OCI-LY1 (cell line): ENCODE measurements around the gene WIPF2.
A peak's percentile ranks its signal among the peaks of the same experiment; 100 is the strongest.

Experiments
- H2AFZ ChIP-seq: fragments of 200-600 bp; sonication (generic), shearing (Covaris generic); 2 replicates; pipeline ENCODE4 v1.6.0; 2014; ENCODE audit warnings: antibody characterized with exemption, mild to moderate bottlenecking, low read length
- H3F3A ChIP-seq: fragments of 200-600 bp; sonication (generic), shearing (Covaris generic); 2 replicates; pipeline ENCODE4 v1.6.0; 2014; ENCODE audit warnings: mild to moderate bottlenecking, antibody characterized with exemption, low read length, moderate library complexity; ENCODE audit not compliant: insufficient read depth
- H3K27ac ChIP-seq: fragments of 200-600 bp; sonication (generic); 2 replicates; pipeline ENCODE4 v1.5.1; 2014; ENCODE audit warnings: low read length, mixed run types, mild to moderate bottlenecking, low read depth; ENCODE audit not compliant: poor library complexity, severe bottlenecking
- H3K27me3 ChIP-seq: fragments of 200-600 bp; sonication (generic); 2 replicates; pipeline ENCODE4 v1.6.0; 2014; ENCODE audit warnings: antibody characterized with exemption, mild to moderate bottlenecking, low read length, moderate library complexity; ENCODE audit not compliant: insufficient read depth
- H3K36me3 ChIP-seq: fragments of 200-600 bp; sonication (generic); 2 replicates; pipeline ENCODE4 v1.6.1; 2014; ENCODE audit warnings: mild to moderate bottlenecking, antibody characterized with exemption, low read length, moderate library complexity, mixed read lengths; ENCODE audit not compliant: insufficient read depth
- H3K4me1 ChIP-seq: fragments of 200-600 bp; sonication (generic); 2 replicates; pipeline ENCODE4 v1.5.1; 2014; ENCODE audit warnings: mild to moderate bottlenecking, low read length, moderate library complexity; ENCODE audit not compliant: insufficient read depth, severe bottlenecking
- H3K4me2 ChIP-seq: fragments of 200-600 bp; sonication (generic), shearing (Covaris generic); 2 replicates; pipeline ENCODE4 v1.6.1; 2014; ENCODE audit warnings: low read length
- H3K4me3 ChIP-seq: fragments of 200-600 bp; sonication (generic); 2 replicates; pipeline ENCODE4 v1.5.1; 2014; ENCODE audit warnings: low read length, low read depth, mild to moderate bottlenecking, mixed read lengths; ENCODE audit not compliant: poor library complexity, severe bottlenecking
- H3K79me2 ChIP-seq: fragments of 200-600 bp; shearing (Covaris generic); 2 replicates; pipeline ENCODE4 v1.6.1; 2016; ENCODE audit warnings: mixed run types, low read length, mixed read lengths; ENCODE audit not compliant: insufficient read depth
- H3K9ac ChIP-seq: fragments of 200-600 bp; sonication (generic), shearing (Covaris generic); 2 replicates; pipeline ENCODE4 v1.6.1; 2014; ENCODE audit warnings: mild to moderate bottlenecking, low read length, mixed read lengths
- H3K9me2 ChIP-seq: fragments of 200-600 bp; sonication (generic), shearing (Covaris generic); 2 replicates; pipeline ENCODE4 v1.6.1; 2014; ENCODE audit warnings: low read depth, mild to moderate bottlenecking, low read length, mixed read lengths
- H3K9me3 ChIP-seq: fragments of 200-600 bp; shearing (Covaris generic); 2 replicates; pipeline ENCODE4 v1.6.1; 2014; ENCODE audit warnings: low read length, mixed read lengths
- H4K20me1 ChIP-seq: fragments of 200-600 bp; sonication (generic), shearing (Covaris generic); 2 replicates; pipeline ENCODE4 v1.6.0; 2016; ENCODE audit warnings: mild to moderate bottlenecking, low read length; ENCODE audit not compliant: insufficient read depth
- CTCF ChIP-seq: fragments of 200-600 bp; sonication (generic), shearing (Covaris generic); IDR thresholded peaks from 2 replicates; pipeline ENCODE4 v1.5.1; 2017; ENCODE audit warnings: mild to moderate bottlenecking, antibody characterized with exemption, low read length, moderate library complexity, mixed read lengths
- EZH2 ChIP-seq: fragments of 200-600 bp; sonication (generic), shearing (Covaris generic); IDR thresholded peaks from 2 replicates; pipeline ENCODE4 v1.8.0; 2017; ENCODE audit warnings: borderline replicate concordance, mixed run types, mild to moderate bottlenecking, antibody characterized with exemption, low read length, moderate library complexity, mixed read lengths

Gene WIPF2

GRCh38 chr17:40178021-40178601 is 41.0 kb upstream of the WIPF2 start:
- Histone ChIP-seq H3F3A (no peaks in the 10 kb centered on the region), H2AFZ (no peak overlapping the region), H3K9ac (no peak overlapping the region; the same call in 1 of the 2 replicates), H4K20me1 (no peaks in the 10 kb centered on the region), H3K36me3 (peaks cover 13% of the 10 kb centered on the region; the same call in 1 of the 2 replicates), H3K27ac (no peak overlapping the region), H3K9me3 (no peaks in the 10 kb centered on the region), H3K27me3 (no peaks in the 10 kb centered on the region; the same call in 1 of the 2 replicates), H3K4me2 (peak overlapping the region; percentile 65; the same call in 1 of the 2 replicates), H3K9me2 (no peaks in the 10 kb centered on the region), H3K79me2 (no peaks in the 10 kb centered on the region), H3K4me3 (peak overlapping the region; percentile 51), H3K4me1 (peaks cover 15% of the 10 kb centered on the region)
- TF ChIP-seq EZH2 (no peak), CTCF (peak; percentile 17)

- Histone ChIP-seq H3K9me2 (no peaks in the 10 kb centered on the region), H3K4me2 (no peak overlapping the region), H3K27me3 (no peaks in the 10 kb centered on the region; the same call in 1 of the 2 replicates), H2AFZ (no peak overlapping the region), H3K4me3 (no peak overlapping the region), H3K36me3 (peaks cover 8% of the 10 kb centered on the region; the same call in 1 of the 2 replicates), H3K27ac (no peak overlapping the region), H3K79me2 (no peaks in the 10 kb centered on the region), H3K4me1 (peaks cover 15% of the 10 kb centered on the region), H3K9ac (no peak overlapping the region), H4K20me1 (no peaks in the 10 kb centered on the region), H3K9me3 (no peaks in the 10 kb centered on the region), H3F3A (no peaks in the 10 kb centered on the region)
- TF ChIP-seq CTCF (no peak), EZH2 (no peak)
Measured at GRCh38 chr17:40178660-40179059, 40.4 kb upstream of the WIPF2 start.

GRCh38 chr17:40179923-40180659 is 39.0 kb upstream of the WIPF2 start:
- Histone ChIP-seq H3K4me1 (peaks cover 15% of the 10 kb centered on the region), H3F3A (no peaks in the 10 kb centered on the region), H3K27ac (no peak overlapping the region)

More at GRCh38 chr17:40179923-40180659, 39.0 kb upstream of the WIPF2 start:
- Histone ChIP-seq H3K9ac (no peak overlapping the region), H3K36me3 (peaks cover 8% of the 10 kb centered on the region; the same call in 1 of the 2 replicates), H3K79me2 (no peaks in the 10 kb centered on the region), H4K20me1 (no peaks in the 10 kb centered on the region), H3K4me3 (no peak overlapping the region), H3K27me3 (no peaks in the 10 kb centered on the region; the same call in 1 of the 2 replicates), H3K9me2 (no peaks in the 10 kb centered on the region), H3K4me2 (no peak overlapping the region), H3K9me3 (no peaks in the 10 kb centered on the region), H2AFZ (no peak overlapping the region)
- no peak for TF ChIP-seq EZH2
- no peak for TF ChIP-seq CTCF
